WERI-Rb-1 (cell line): ENCODE measurements around the gene SLC12A7.

Source experiments
- DNase-seq: peaks from one replicate; pipeline ENCODE4 v3.0.0-alpha.2; 2020
- H3K27ac ChIP-seq: fragments of 250-450 bp; sonication (Bioruptor Pico); 2 replicates; pipeline ENCODE4 v1.5.1; 2020; ENCODE audit warnings: mild to moderate bottlenecking, moderate library complexity
- H3K27me3 ChIP-seq: fragments of 250-450 bp; sonication (Bioruptor Pico); 2 replicates; pipeline ENCODE4 v1.5.1; 2021; ENCODE audit warnings: mild to moderate bottlenecking, low read depth, moderate library complexity; ENCODE audit not compliant: insufficient read depth, severe bottlenecking
- H3K36me3 ChIP-seq: fragments of 250-450 bp; sonication (Bioruptor Pico); 2 replicates; pipeline ENCODE4 v1.5.1; 2020; ENCODE audit warnings: mild to moderate bottlenecking, moderate library complexity
- H3K4me3 ChIP-seq: 2 replicates; pipeline ENCODE4 v1.5.1; 2011; ENCODE audit warnings: low read depth, mild to moderate bottlenecking, control low read depth, low read length
- H3K9me3 ChIP-seq: fragments of 250-450 bp; sonication (Bioruptor Pico); 2 replicates; pipeline ENCODE4 v1.5.1; 2021; ENCODE audit warnings: mild to moderate bottlenecking, moderate library complexity; ENCODE audit not compliant: severe bottlenecking
- TF ChIP-seq, protein P1 (sequence below): IDR thresholded peaks from 2 replicates; pipeline ENCODE4 v1.5.1; 2011; ENCODE audit warnings: low read depth, mild to moderate bottlenecking, control low read depth, inconsistent platforms, low read length

The SLC12A7 gene

GRCh38 chr5:1058083-1058945 is 53.5 kb downstream of the SLC12A7 start:
- Histone ChIP-seq H3K27ac (no peak overlapping the region), H3K4me3 (no peak overlapping the region), H3K9me3 (no peaks in the 10 kb centered on the region), H3K27me3 (no peaks in the 10 kb centered on the region), H3K36me3 (peaks cover 71% of the 10 kb centered on the region)
- DNase-seq, result no peak
- TF ChIP-seq, protein P1, sequence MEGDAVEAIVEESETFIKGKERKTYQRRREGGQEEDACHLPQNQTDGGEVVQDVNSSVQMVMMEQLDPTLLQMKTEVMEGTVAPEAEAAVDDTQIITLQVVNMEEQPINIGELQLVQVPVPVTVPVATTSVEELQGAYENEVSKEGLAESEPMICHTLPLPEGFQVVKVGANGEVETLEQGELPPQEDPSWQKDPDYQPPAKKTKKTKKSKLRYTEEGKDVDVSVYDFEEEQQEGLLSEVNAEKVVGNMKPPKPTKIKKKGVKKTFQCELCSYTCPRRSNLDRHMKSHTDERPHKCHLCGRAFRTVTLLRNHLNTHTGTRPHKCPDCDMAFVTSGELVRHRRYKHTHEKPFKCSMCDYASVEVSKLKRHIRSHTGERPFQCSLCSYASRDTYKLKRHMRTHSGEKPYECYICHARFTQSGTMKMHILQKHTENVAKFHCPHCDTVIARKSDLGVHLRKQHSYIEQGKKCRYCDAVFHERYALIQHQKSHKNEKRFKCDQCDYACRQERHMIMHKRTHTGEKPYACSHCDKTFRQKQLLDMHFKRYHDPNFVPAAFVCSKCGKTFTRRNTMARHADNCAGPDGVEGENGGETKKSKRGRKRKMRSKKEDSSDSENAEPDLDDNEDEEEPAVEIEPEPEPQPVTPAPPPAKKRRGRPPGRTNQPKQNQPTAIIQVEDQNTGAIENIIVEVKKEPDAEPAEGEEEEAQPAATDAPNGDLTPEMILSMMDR, result no peak

DNA sequence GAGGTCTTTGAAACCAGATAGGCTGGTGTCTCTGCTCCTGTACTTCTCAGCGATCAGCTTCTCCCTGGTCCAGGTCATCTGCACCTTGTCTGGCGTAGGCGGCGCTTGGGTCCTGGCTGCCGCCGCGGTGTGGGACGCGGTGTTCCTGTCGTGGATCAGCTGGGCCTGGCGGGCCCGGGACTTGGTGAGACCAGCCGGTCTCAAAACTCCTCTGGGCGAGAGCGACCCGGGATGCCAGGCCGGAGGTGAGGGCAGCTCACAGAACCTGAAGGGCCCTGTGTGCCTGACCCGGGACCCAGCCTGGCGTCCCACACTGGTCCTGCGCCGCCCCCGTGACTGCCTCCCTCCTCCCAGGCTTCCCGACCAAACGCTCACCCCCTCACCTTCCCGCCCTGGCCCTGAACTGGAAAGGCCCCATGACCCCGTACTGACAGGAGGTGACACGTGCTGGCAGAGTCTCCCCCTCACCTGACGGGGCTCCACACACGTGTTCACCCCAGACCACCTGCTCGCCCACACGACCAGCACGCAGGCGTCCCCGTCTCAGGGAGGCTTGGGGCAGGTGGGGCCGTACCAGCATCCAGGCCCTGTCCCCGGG is 54.3 kb downstream of the SLC12A7 start:
- H3K27me3 ChIP-seq, result no peaks in the 10 kb centered on the region
- no peak for DNase-seq
- TF ChIP-seq, protein P1, result no peak
- peaks cover 71% of the 10 kb centered on the region for H3K36me3 ChIP-seq
- no peak overlapping the region for H3K4me3 ChIP-seq
- H3K9me3 ChIP-seq, result no peaks in the 10 kb centered on the region
- no peak overlapping the region for H3K27ac ChIP-seq

- no peak overlapping the region for H3K4me3 ChIP-seq
- H3K27me3 ChIP-seq, result no peaks in the 10 kb centered on the region
- no peak overlapping the region for H3K27ac ChIP-seq
- H3K9me3 ChIP-seq, result no peaks in the 10 kb centered on the region
- H3K36me3 ChIP-seq, result peaks cover 68% of the 10 kb centered on the region
- TF ChIP-seq, protein P1, result no peak
- DNase-seq, result no peak
These were observed 55.0 kb downstream of the SLC12A7 start for GRCh38 chr5:1056611-1057484.

DNA sequence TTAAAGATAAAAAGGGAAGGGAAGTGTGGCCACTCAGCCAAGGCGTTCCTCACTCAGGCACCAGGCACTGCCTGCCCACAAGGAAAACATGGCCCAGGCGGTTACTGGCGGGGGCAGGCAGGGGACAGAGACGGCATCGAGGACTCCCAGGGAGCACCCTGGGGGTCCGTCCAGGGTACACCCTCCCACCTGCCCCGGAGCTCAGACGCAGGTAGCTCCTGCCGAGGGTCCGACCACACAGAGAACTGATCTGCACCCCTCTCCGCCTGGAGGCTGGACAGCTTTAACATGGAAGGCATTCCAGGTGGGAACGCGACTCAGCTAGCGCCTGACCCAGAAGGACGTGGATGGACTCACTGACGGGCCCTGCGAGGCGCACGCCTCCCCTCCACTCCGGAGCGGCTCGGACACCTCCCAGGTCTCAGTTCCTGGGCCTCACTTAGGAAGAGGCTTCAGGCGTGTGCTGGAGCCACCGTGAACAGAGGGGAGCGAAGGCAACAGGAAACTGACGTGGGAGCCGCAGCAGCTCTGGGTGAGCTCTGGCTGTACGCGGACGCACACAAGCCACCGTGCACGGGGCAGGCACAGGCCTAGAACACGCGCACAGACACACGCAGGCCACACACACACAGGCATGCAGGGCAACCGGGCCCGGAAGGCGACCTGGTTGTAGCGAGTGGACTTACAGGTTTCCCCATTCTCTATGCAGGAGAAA is 55.8 kb downstream of the SLC12A7 start:
- no peak overlapping the region for H3K27ac ChIP-seq
- no peak for DNase-seq

More for the DNA sequence above, 55.8 kb downstream of the SLC12A7 start:
- TF ChIP-seq, protein P1, result no peak
- H3K9me3 ChIP-seq, result no peaks in the 10 kb centered on the region
- H3K36me3 ChIP-seq, result peaks cover 75% of the 10 kb centered on the region
- H3K27me3 ChIP-seq, result no peaks in the 10 kb centered on the region
- H3K4me3 ChIP-seq, result no peak overlapping the region
